HG03432 (cell line): Measurements from ENCODE around the gene KNOP1.

Experiments
- ATAC-seq: cut with Tn5 transposase; IDR thresholded peaks from one replicate; pipeline ENCODE4 v1.9.1; 2021; ENCODE audit warnings: mild to moderate bottlenecking, moderate library complexity; ENCODE audit not compliant: unreplicated experiment

Gene KNOP1

GRCh38 chr16:19708296-19709205 is 9.5 kb downstream of the KNOP1 start:
- no peak for ATAC-seq

GRCh38 chr16:19707569-19708295 is 10.3 kb downstream of the KNOP1 start:
- no peak for ATAC-seq

DNA sequence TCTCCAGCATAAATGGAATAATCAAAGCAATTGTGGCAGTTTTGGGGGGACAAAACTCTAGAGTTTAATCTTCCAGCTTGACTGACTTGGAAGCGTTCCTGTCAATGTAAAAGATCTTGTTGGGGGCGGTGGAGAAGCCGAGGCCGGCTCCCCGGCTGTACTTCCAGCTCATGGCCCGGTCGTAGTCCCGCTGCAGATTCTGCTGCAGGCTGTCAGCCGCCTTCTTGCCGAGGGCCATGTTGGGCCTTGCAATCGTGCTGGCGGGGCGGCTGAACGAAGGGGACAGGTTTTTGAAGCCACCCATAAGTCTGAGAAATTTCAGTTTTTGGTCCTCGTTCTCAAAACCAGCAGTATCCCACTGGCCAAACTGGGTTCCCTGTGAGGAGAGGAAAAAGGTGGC is 11.2 kb downstream of the KNOP1 start:
- no peak for ATAC-seq

GRCh38 chr16:19705843-19706242 is 12.2 kb downstream of the KNOP1 start:
- no peak for ATAC-seq

DNA sequence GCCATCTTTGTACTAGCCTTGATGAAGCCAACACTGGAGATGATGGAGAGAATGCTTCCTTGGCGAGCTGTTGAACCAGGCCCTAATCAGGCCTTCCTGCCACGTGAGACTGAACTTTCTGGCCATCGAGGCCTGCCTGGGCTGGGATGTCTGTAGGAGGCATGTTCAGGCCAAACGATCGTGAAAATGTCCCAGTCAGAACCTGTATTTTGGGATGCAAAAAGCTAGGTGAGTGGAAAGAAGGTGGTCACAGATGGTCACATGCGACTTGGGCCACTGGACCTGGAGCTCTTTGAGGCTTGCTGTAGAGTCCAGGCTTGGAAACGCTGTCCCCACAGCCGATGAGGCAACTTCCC is 12.9 kb downstream of the KNOP1 start:
- ATAC-seq = no peak

- no peak for ATAC-seq
Measured at GRCh38 chr16:19704321-19705145, 13.5 kb downstream of the KNOP1 start.

DNA sequence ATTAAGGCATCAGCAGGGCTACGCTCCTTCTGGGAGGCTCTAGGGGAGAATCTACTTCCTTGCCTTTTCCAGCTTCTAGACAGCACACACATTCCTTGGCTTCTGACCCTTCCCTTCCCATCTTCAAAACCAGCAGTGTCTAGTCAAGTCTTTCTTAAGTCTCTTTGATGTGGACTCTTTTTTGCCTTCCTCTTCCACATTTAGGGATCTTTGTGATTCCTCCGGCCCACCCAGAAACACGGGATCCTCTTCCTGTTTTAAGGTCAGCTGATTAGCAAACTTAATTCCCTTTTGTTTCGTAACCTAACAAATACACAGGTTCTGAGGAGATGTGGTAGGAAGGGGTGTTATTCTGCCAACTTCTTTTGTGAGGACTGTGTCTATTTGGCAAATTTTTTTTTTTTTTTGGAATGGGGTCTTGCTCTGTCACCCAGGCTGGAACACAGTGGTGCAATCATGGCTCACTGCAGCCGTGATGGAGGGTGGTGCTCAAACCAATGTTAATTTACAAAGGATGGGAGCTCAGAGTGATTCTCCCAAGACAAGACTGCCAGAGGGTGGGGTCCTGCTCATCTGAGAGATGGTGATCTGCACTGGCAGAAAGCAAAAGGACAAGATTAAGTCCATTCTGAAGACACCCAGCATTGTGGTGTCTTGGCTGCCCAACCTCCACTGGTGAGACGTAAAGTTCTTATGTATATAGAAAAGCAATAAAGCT is 14.7 kb downstream of the KNOP1 start:
- ATAC-seq = no peak

DNA sequence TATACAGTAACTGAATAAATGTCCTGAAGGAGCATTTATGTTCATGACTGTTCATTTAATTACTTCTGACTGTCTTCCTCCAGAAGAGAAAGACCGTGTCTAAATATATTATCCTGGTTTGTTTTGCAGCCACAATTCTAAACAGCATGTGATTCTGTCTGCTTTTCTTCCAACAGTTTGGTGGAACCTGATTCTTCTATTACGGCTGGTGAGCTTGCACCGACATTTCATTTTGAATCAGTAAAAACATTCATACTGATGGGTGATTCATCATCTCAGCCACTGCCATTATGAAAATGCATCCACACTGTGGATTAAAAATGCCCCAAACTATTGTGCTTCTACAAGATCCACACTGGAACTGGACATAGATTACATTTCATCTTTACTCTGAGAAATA is 16.9 kb downstream of the KNOP1 start:
- no peak for ATAC-seq

DNA sequence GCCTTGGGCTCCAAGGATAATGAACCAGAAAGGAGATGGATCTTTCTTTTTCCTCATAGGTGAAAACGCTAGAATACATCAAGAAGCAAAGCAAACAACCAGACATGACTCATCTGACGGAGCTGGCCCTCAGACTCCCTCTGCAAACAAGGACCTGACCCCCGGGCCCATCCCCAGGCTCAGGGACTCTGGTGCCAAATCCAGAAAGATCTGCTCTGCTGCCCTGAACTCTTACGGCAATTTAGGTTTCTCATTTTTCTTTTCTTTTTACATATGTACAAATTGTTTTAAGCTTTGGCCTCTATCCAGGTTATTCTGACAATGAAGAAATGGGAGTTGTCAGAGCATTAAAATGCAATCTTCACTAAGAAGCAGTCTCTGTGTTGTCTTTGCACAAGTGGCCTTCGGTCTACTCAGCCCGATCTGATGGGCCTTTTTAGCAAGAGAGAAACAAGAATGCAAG is 17.7 kb downstream of the KNOP1 start:
- ATAC-seq = no peak

DNA sequence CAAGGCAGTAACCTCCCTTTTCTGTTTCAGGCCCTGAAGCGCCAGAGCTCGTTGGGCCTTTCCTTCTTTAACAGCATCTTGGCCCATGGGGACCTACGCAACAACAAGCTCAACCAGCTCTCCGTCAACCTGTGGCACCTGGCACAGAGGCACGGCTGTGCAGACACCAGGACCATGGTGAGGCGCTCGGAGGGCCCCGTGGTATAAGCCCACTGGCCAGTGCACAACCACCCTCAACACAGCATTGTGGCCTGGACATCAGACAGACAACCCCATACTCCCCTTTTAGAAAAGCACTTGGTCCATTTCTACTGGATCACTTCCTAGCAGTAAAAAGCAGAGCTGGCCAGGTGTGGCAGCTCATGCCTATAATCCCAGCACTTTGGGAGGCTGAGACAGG is 18.6 kb downstream of the KNOP1 start:
- no peak for ATAC-seq

DNA sequence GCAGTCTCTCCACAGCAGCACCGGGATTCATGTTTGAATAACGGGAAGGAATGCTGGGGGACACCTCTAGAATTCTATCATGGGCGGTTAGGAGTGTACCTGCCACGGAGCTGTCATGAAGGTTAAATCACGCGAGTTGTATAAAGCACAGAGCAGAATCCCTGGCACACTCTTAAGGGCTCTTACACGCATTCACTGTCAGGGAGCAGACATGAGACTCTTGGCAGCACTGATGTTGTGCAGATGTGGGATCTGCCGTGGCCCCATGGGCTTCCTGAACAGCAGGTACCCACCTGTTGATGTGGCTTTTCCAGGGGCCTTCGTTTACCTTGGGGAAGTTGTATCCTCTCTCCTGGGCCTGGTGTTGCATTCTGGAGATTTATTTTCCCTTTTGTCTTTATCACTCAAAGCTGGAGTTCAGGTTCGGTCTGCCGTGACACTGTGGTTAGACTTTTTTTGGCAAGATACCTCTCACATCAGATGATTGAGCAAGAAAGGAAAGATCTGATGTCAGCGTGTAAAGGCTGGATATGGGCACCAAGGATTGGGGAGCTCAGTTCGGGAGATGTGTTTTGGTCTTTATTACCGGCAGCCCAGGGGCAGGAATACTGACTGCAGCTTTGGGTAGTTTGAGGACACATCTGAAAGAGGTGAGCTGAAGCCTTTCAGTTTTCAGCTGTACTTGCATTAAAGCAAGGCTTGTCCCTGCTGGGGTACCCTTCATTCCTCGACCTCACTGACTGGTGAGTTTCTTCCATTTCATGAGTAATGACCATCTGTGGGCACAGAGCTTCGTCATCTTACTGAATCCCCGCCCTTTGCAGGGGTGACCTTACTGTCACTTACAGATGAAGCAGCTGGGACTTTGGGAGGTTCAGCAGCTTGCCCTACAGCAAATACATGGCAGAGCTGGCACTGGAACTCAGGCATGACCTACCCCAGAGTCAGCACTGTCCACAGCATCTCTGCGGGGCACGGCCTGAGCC is 19.3 kb downstream of the KNOP1 start:
- ATAC-seq = no peak

GRCh38 chr16:19697756-19698318 is 20.2 kb downstream of the KNOP1 start:
- ATAC-seq = no peak

DNA sequence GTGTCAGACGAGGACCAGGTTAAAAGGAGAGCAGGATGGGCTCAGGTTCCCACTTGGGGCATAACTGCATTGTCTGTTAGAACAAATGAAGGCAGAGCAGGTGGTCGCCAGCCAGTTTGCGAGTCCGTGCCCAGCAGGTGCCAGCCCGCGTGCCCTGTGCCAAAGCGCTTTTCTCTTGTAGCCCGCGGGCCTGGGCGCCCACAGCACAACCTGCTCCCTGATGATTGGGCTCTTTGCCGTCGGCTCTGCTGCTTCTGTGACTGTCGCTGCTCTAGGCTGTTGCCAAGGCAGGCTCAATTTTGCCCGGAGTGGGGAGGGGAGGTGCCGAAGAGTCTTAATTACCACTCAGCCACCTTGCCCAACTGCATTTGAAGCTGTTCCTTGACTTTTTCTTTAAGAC is 21.1 kb downstream of the KNOP1 start:
- ATAC-seq = no peak

DNA sequence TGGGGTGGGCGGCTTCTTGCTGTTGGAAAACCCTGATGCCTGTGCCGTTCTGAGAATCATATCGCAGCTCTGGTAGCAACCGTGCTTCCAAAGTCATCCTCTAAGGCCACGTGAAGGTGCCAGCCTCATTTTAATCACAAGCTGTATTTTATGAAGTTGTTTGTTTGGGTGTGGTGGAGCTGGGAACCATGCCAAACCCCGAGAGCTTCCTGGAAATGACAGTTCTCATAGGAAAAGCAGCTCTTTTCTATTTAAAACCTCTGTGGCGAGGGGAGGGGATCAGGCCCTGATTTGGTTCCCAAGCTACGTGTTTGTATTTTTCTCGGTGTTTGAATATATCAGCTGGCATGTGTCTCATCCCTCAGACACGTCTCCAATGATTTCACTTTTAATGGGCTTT is 21.7 kb downstream of the KNOP1 start:
- no peak for ATAC-seq

GRCh38 chr16:19694989-19695388 is 23.0 kb downstream of the KNOP1 start:
- no peak for ATAC-seq

DNA sequence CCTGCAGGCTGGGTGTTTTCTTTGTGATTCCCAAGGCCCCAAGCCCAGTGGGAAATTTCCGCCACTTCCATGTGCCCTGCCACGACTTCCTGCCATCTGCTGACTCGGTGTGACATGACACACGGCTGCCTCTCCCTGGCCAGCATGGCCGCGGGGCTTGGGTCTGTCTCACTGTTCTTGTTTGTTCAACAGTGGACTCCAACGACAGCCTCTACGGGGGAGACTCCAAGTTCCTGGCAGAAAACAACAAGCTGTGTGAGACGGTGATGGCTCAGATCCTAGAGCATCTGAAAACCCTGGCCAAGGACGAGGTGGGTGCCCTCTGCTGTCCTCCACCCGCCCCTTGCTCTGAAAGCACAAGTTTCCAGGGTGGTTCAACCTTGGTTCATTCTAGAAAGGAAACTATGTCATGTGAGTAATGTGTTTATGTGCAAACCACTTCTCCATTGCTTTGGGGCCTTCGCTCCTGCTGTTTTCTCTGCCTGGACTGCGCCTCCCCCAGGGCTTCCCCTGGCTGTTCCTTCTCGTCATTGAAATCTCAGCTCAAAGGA is 26.8 kb downstream of the KNOP1 start:
- no peak for ATAC-seq

GRCh38 chr16:19690196-19690595 is 27.8 kb downstream of the KNOP1 start:
- no peak for ATAC-seq

DNA sequence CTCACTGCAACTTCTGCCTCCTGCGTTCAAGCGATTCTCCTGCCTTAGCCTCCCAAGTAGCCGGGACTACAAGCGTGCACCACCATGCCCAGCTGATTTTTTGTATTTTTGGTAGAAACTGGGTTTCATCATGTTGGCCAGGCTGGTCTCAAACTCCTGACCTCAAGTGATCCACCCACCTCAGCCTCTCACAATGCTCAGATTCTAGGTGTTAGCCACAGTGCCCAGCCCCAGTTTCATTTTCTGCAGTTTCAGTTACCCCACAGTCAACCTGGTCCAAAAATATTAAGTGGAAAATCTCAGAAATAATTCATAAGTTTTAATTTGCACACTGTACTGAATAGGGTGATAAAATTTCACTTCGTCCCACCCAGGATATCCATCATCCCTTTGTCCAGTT is 28.7 kb downstream of the KNOP1 start:
- ATAC-seq = no peak
